ENCODE measurements around the gene ASTN2. TPM values are rescaled to one million over a fixed set of nuclear protein-coding genes. Genes with fewer than 3 reads are reported as not detected.

The ASTN2 gene
- total and polyA plus RNA-seq, 10 of the 15 experiments (the other 5 are each of a cell fraction or from before 2014, with no cell fraction given): 1.4 to 15.7 (median 7.0) TPM

- in situ Hi-C loops (cut with MboI) (no loop called here), intact Hi-C loops (cut with micrococcal nuclease; ENCODE audit: unreplicated experiment) (no loop called here)
- no peaks in the 10 kb centered on the region; a peak in 2 of 4 replicates for H3K27me3 ChIP-seq (replicated peaks in 1 of 2; ENCODE audit: control insufficient read depth in 2 of 2, insufficient read depth in 2 of 2, low read length in 1 of 2)
- no peaks in the 10 kb centered on the region for H3K4me1 ChIP-seq (ENCODE audit: control insufficient read depth, insufficient read depth, low read length)
- no peak for DNase-seq (ENCODE audit: low read depth, low spot score)
- POLR2A ChIA-PET: no interaction called here
- no peaks in the 10 kb centered on the region for H4K20me1 ChIP-seq (ENCODE audit: control insufficient read depth, insufficient read depth)
- H3K36me3 ChIP-seq (ENCODE audit: control insufficient read depth in 2 of 2, insufficient read depth in 2 of 2, low read length in 1 of 2): no peaks in the 10 kb centered on the region
- TF ChIP-seq SMC3 (IDR thresholded peaks at IDR 0.05; ENCODE audit: borderline replicate concordance, low read length) (no peak), PAX5 (IDR thresholded peaks at IDR 0.05; ENCODE audit: borderline replicate concordance, low read depth, low read length) (no peak), RAD51 (IDR thresholded peaks at IDR 0.05) (no peak), FOXM1 (IDR thresholded peaks at IDR 0.05; ENCODE audit: low read depth, low read length) (no peak), RCOR1 (conservative IDR thresholded peaks at IDR 0.05; ENCODE audit: low read depth, low read length) (no peak), LARP7 (IDR thresholded peaks at IDR 0.05) (no peak), KAT2A (conservative IDR thresholded peaks at IDR 0.05; ENCODE audit: control insufficient read depth, low read depth, low read length) (no peak), RAD21 (IDR thresholded peaks at IDR 0.05; ENCODE audit: insufficient read depth, low read depth, low read length) (no peak), WRNIP1 (IDR thresholded peaks at IDR 0.05; ENCODE audit: borderline replicate concordance, low read depth, low read length) (no peak), IKZF1 (conservative IDR thresholded peaks at IDR 0.05) (no peak), MYB (IDR thresholded peaks at IDR 0.05; ENCODE audit: borderline replicate concordance, low read depth, low read length) (no peak), HDAC2 (IDR thresholded peaks at IDR 0.05) (no peak), ZNF622 (IDR thresholded peaks at IDR 0.05) (no peak), TAF1 (IDR thresholded peaks at IDR 0.05; ENCODE audit: borderline replicate concordance, low read depth, low read length) (no peak), MEF2B (IDR thresholded peaks at IDR 0.05; ENCODE audit: partially characterized antibody, poor library complexity, severe bottlenecking) (no peak)
- TF ChIP-seq, protein P1, sequence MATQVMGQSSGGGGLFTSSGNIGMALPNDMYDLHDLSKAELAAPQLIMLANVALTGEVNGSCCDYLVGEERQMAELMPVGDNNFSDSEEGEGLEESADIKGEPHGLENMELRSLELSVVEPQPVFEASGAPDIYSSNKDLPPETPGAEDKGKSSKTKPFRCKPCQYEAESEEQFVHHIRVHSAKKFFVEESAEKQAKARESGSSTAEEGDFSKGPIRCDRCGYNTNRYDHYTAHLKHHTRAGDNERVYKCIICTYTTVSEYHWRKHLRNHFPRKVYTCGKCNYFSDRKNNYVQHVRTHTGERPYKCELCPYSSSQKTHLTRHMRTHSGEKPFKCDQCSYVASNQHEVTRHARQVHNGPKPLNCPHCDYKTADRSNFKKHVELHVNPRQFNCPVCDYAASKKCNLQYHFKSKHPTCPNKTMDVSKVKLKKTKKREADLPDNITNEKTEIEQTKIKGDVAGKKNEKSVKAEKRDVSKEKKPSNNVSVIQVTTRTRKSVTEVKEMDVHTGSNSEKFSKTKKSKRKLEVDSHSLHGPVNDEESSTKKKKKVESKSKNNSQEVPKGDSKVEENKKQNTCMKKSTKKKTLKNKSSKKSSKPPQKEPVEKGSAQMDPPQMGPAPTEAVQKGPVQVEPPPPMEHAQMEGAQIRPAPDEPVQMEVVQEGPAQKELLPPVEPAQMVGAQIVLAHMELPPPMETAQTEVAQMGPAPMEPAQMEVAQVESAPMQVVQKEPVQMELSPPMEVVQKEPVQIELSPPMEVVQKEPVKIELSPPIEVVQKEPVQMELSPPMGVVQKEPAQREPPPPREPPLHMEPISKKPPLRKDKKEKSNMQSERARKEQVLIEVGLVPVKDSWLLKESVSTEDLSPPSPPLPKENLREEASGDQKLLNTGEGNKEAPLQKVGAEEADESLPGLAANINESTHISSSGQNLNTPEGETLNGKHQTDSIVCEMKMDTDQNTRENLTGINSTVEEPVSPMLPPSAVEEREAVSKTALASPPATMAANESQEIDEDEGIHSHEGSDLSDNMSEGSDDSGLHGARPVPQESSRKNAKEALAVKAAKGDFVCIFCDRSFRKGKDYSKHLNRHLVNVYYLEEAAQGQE (IDR thresholded peaks at IDR 0.05; ENCODE audit: low read depth, low read length): no peak
- TF ChIP-seq, protein P2, sequence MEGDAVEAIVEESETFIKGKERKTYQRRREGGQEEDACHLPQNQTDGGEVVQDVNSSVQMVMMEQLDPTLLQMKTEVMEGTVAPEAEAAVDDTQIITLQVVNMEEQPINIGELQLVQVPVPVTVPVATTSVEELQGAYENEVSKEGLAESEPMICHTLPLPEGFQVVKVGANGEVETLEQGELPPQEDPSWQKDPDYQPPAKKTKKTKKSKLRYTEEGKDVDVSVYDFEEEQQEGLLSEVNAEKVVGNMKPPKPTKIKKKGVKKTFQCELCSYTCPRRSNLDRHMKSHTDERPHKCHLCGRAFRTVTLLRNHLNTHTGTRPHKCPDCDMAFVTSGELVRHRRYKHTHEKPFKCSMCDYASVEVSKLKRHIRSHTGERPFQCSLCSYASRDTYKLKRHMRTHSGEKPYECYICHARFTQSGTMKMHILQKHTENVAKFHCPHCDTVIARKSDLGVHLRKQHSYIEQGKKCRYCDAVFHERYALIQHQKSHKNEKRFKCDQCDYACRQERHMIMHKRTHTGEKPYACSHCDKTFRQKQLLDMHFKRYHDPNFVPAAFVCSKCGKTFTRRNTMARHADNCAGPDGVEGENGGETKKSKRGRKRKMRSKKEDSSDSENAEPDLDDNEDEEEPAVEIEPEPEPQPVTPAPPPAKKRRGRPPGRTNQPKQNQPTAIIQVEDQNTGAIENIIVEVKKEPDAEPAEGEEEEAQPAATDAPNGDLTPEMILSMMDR (IDR thresholded peaks at IDR 0.05 in 2 of 3, conservative IDR thresholded peaks at IDR 0.05 in 1 of 3; ENCODE audit: control insufficient read depth in 2 of 3, extremely low read depth in 1 of 3, insufficient read depth in 1 of 3, low read depth in 3 of 3, low read length in 3 of 3): no peak
- no peak overlapping the region for H3K4me3 ChIP-seq
- FAIRE-seq: no peak
- no TSS peak for BruUV-seq (replicated peaks)
- H3K9ac ChIP-seq (ENCODE audit: control insufficient read depth, insufficient read depth, low read length): no peak overlapping the region
- WGBS (ENCODE audit: insufficient coverage, insufficient replicate concordance, low lambda C conversion rate, missing lambda C conversion rate): 32% methylated on average over 4 of the region's 4 CpGs
- H3K79me2 ChIP-seq (ENCODE audit: control insufficient read depth, insufficient read depth, low read length): no peaks in the 10 kb centered on the region
- RAD21 ChIA-PET (ENCODE audit: unreplicated experiment): no interaction called here
- H2AFZ ChIP-seq (ENCODE audit: control insufficient read depth, low read depth, low read length): no peak overlapping the region
- CTCF ChIA-PET: interaction anchor here (0.6 kb wide), 1 partner anchor 10 kb away, joined by 3 read pairs; no protein-coding TSS in a partner anchor
- no peak overlapping the region for H3K4me2 ChIP-seq (ENCODE audit: control insufficient read depth, insufficient read depth)
- no peak overlapping the region for H3K27ac ChIP-seq (ENCODE audit: control insufficient read depth, insufficient read depth)
- no peak for ATAC-seq
- no peaks in the 10 kb centered on the region for H3K9me3 ChIP-seq (replicated peaks; ENCODE audit: control insufficient read depth, insufficient read depth, low read length)
- SMC1A ChIA-PET (ENCODE audit: uncharacterized antibody, unreplicated experiment): no interaction called here
These were observed 429.3 kb downstream of the ASTN2 start for GRCh38 chr9:116985596-116985995.
